ENCODE results near the gene CAB39L.

CAB39L gene

GRCh38 chr13:49326222-49326917, 117.5 kb downstream of the CAB39L start:
- no peak overlapping the region for H3K27ac ChIP-seq
- H2AFZ ChIP-seq, result no peak overlapping the region
- H3K4me1 ChIP-seq, result no peaks in the 10 kb centered on the region
- H3K36me3 ChIP-seq (ENCODE audit: control insufficient read depth, insufficient read depth, low read length), result no peaks in the 10 kb centered on the region
- no peak overlapping the region for H3K4me3 ChIP-seq (ENCODE audit: low read depth, low read length)
- H3K79me2 ChIP-seq, result no peaks in the 10 kb centered on the region
- H3K4me2 ChIP-seq (ENCODE audit: low read length), result no peak overlapping the region
- no peak overlapping the region for H3K9ac ChIP-seq
- no peaks in the 10 kb centered on the region for H3K27me3 ChIP-seq (ENCODE audit: control insufficient read depth, insufficient read depth, low read length)
- no peak for TF ChIP-seq CTCF (IDR thresholded peaks at IDR 0.05)
- no peaks in the 10 kb centered on the region for H3K9me3 ChIP-seq (ENCODE audit: control insufficient read depth, low read length)

- no peak overlapping the region for H3K4me3 ChIP-seq (ENCODE audit: low read depth, low read length)
- no peak overlapping the region for H3K4me2 ChIP-seq (ENCODE audit: low read length)
- no peak for TF ChIP-seq CTCF (IDR thresholded peaks at IDR 0.05)
- H3K4me1 ChIP-seq, result no peaks in the 10 kb centered on the region
- no peaks in the 10 kb centered on the region for H3K79me2 ChIP-seq
- no peak overlapping the region for H3K9ac ChIP-seq
- H2AFZ ChIP-seq, result no peak overlapping the region
- no peak overlapping the region for H3K27ac ChIP-seq
- no peaks in the 10 kb centered on the region for H3K36me3 ChIP-seq (ENCODE audit: control insufficient read depth, insufficient read depth, low read length)
- no peaks in the 10 kb centered on the region for H3K9me3 ChIP-seq (ENCODE audit: control insufficient read depth, low read length)
- H3K27me3 ChIP-seq (ENCODE audit: control insufficient read depth, insufficient read depth, low read length), result no peaks in the 10 kb centered on the region
Measured at GRCh38 chr13:49323344-49323743, 120.5 kb downstream of the CAB39L start.

GRCh38 chr13:49322702-49323101, 121.2 kb downstream of the CAB39L start:
- Histone ChIP-seq H3K9me3 (ENCODE audit: control insufficient read depth, low read length) (no peaks in the 10 kb centered on the region), H3K9ac (no peak overlapping the region), H3K4me1 (no peaks in the 10 kb centered on the region), H3K79me2 (no peaks in the 10 kb centered on the region), H3K4me2 (ENCODE audit: low read length) (no peak overlapping the region), H2AFZ (no peak overlapping the region), H3K4me3 (ENCODE audit: low read depth, low read length) (no peak overlapping the region), H3K27me3 (ENCODE audit: control insufficient read depth, insufficient read depth, low read length) (no peaks in the 10 kb centered on the region), H3K36me3 (ENCODE audit: control insufficient read depth, insufficient read depth, low read length) (no peaks in the 10 kb centered on the region), H3K27ac (no peak overlapping the region)
- no peak for TF ChIP-seq CTCF (IDR thresholded peaks at IDR 0.05)

- no peak for TF ChIP-seq CTCF (IDR thresholded peaks at IDR 0.05)
- no peaks in the 10 kb centered on the region for H3K36me3 ChIP-seq (ENCODE audit: control insufficient read depth, insufficient read depth, low read length)
- H3K27me3 ChIP-seq (ENCODE audit: control insufficient read depth, insufficient read depth, low read length), result no peaks in the 10 kb centered on the region
- H3K27ac ChIP-seq, result no peak overlapping the region
- H3K9ac ChIP-seq, result no peak overlapping the region
- H3K79me2 ChIP-seq, result no peaks in the 10 kb centered on the region
- no peak overlapping the region for H2AFZ ChIP-seq
- H3K4me2 ChIP-seq (ENCODE audit: low read length), result no peak overlapping the region
- no peaks in the 10 kb centered on the region for H3K9me3 ChIP-seq (ENCODE audit: control insufficient read depth, low read length)
- H3K4me3 ChIP-seq (ENCODE audit: low read depth, low read length), result no peak overlapping the region
- no peaks in the 10 kb centered on the region for H3K4me1 ChIP-seq
Measured at GRCh38 chr13:49320975-49321374, 122.9 kb downstream of the CAB39L start.

GRCh38 chr13:49319951-49320350, 123.9 kb downstream of the CAB39L start:
- Histone ChIP-seq H3K9ac (no peak overlapping the region), H3K36me3 (ENCODE audit: control insufficient read depth, insufficient read depth, low read length) (no peaks in the 10 kb centered on the region), H3K27me3 (ENCODE audit: control insufficient read depth, insufficient read depth, low read length) (no peaks in the 10 kb centered on the region), H3K4me2 (ENCODE audit: low read length) (no peak overlapping the region), H3K79me2 (no peaks in the 10 kb centered on the region), H3K4me3 (ENCODE audit: low read depth, low read length) (no peak overlapping the region), H3K4me1 (no peaks in the 10 kb centered on the region), H3K27ac (no peak overlapping the region), H2AFZ (no peak overlapping the region), H3K9me3 (ENCODE audit: control insufficient read depth, low read length) (no peaks in the 10 kb centered on the region)
- no peak for TF ChIP-seq CTCF (IDR thresholded peaks at IDR 0.05)
